Endometrial microvascular endothelial cells (primary cell): ENCODE results near the gene PLEKHD1. TPM values are rescaled to one million over a fixed set of nuclear protein-coding genes. Genes with fewer than 3 reads are reported as not detected.
"Not testable (repeated sequence)": the region's sequence is repeated elsewhere in the genome, so short reads cannot be mapped to it uniquely, and the experiment has no call there.

ENCODE experiments used
- in situ Hi-C: cut with HindIII; loops from 2 replicates; pipeline ENCODE4 v1.10.0; 2017; ENCODE audit warnings: low sequenced_read_pairs, low pct_unique_long_range_greater_than_20kb; ENCODE audit errors: inconsistent ontology term
- total RNA-seq: library from RNA; depleted of rRNA; stranded (reverse); fragments of >200 nt; gene quantifications from one replicate; pipeline ENCODE4 v1.2.3, GENCODE V29; 2015; ENCODE audit errors: inconsistent ontology term

PLEKHD1 gene
- total RNA-seq: not detected

GRCh38 chr14:69484444-69485314 lies at the start of gene PLEKHD1:
PLEKHD1 (plus strand) TSS chr14:69484728; CDS start chr14:69484966, 238 bp downstream.
- in situ Hi-C loops: no loop called here

DNA sequence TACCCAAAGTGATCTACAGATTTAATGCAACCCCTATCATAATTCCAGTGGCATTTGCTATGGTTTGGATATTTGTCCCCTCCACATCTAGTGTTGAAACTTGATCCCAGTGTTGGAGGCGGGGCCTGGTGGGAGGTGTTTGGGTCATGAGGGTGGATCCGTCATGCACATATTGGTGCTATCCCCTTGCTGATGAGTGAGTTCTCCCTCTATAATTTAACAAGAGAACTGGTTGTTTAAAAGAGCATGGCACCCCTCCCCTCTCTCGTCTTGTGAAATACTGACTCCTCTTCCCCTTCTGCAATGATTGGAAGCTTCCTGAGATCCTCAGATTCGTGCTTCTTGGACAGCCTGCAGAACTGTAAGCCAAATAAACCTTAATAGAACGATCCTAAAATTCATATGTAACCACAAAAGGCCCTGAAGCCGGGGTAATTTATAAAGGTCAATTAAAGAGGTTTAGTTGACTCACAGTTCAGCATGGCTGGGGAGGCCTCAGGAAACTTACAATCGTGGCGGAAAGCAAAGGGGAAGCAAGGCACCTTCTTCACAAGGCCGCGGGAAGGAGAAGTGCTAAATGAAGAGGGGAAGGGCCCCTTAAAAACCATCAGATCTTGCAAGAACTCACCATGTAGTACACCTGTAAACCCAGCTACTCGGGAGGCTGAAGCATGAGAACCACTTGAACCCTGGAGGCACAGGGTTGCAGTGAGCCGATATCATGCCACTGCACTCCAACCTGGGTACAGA lies 44.8 kb upstream of the PLEKHD1 start:
- in situ Hi-C loops: no loop called here

DNA sequence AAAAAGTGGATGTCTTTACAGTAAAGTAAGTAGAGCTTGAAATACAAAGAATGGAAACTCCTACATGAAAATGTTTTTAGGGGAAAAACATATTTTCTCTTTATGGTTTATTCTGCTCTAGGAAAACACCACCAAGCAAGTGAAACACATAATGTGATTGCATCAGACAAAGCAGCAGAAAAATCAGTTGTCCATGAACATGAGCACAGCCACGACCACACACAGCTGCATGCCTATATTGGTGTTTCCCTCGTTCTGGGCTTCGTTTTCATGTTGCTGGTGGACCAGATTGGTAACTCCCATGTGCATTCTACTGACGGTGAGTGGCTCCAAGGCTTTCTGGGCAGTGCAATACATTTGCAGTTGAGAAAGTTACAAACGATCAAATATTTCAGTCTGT lies 42.6 kb upstream of the PLEKHD1 start:
- in situ Hi-C loops: no loop called here

GRCh38 chr14:69443296-69443805 lies 41.2 kb upstream of the PLEKHD1 start:
- in situ Hi-C loops: no loop called here

DNA sequence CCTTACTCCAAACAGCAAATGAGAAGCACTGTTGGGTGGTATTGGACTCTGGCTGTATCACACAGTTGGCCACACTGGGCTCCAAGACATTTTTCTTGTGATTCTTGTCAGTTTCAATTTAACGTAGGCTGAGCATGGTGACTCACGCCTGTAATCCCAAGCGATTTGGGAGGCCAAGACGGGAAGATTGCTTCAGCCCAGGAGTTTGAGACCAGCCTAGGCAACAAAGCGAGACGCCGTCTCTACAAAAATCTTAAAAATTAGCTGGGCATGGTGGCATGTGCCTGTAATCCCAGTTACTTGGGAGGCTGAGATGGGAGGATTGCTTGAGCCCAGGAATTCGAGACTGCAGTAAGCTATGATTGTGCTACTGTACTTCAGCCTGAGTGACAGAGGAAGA lies 35.3 kb upstream of the PLEKHD1 start:
- in situ Hi-C loops: no loop called here

DNA sequence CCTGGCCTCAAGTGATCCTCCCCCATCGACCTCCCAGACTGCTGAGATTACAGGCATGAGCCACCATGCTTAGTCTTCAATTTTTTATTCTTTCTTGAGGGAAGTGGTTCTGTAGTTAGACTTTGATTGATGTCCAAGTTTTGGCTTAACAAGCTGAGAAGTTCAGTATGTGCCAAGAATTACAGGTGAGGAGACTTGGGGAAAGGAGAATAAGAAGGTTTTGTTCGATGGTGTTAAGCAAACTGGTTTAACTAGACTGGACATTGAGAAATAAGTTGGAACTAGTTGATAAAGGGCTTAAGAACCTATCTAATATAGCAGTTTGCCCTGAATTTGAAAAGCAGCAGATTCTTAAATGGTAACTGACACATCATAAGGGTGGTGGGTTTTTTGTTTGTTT lies 32.6 kb upstream of the PLEKHD1 start:
- in situ Hi-C loops: no loop called here

GRCh38 chr14:69458350-69458749 lies 26.2 kb upstream of the PLEKHD1 start:
- in situ Hi-C loops: no loop called here

- in situ Hi-C loops: no loop called here
Observed at GRCh38 chr14:69459122-69459521, 25.4 kb upstream of the PLEKHD1 start.

DNA sequence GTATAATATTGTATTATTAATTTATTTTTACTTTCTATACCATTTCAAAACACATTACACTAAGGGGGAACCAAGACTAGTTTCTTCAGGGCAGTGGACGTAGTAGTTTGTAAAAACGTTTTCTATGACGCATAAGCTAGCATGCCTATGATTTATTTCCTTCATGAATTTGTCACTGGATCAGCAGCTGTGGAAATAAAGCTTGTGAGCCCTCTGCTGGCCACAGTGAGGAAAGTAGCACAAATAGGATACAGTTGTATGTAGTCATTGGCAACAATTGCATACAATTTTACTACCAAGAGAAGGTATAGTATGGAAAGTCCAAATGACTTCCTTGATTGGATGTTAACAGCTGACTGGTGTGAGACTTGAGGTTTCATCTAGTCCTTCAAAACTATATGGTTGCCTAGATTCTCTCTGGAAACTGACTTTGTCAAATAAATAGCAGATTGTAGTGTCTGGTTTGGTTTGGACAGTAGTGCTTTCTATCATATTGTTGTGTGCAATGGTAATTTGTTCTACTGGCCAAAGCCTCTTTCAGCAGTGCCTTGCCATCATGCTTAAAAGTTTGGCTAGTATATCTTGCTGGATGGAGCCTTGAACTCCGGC lies 24.3 kb upstream of the PLEKHD1 start:
- in situ Hi-C loops: no loop called here

- in situ Hi-C loops: no loop called here
Observed at GRCh38 chr14:69464379-69464778, 20.1 kb upstream of the PLEKHD1 start.

- in situ Hi-C loops: no loop called here
Observed at GRCh38 chr14:69464829-69465228, 19.7 kb upstream of the PLEKHD1 start.

GRCh38 chr14:69468949-69469348 lies 15.6 kb upstream of the PLEKHD1 start:
- in situ Hi-C loops: no loop called here

DNA sequence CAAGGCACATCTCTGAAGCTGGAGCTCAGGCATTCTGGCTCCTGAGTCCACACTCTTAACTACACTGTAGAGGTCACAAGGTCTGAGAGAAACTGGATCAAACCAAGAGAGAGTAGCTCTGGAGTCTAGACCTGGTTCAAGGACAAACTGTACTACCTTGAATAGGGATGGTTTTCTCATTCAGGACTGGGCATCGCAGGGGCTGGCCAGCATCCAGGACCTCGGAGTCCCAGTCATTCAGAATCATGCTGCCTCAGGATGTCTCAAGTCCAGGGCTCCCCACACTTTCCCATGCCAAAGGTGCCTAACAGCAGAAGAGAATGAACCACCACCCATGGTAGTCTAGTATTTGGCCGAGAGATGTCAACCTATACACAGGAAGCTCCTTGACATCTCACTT lies 13.1 kb upstream of the PLEKHD1 start:
- in situ Hi-C loops: no loop called here

- in situ Hi-C loops: no loop called here
Observed at GRCh38 chr14:69471916-69472315, 12.6 kb upstream of the PLEKHD1 start.

GRCh38 chr14:69473260-69473659 lies 11.3 kb upstream of the PLEKHD1 start:
- in situ Hi-C loops: no loop called here

DNA sequence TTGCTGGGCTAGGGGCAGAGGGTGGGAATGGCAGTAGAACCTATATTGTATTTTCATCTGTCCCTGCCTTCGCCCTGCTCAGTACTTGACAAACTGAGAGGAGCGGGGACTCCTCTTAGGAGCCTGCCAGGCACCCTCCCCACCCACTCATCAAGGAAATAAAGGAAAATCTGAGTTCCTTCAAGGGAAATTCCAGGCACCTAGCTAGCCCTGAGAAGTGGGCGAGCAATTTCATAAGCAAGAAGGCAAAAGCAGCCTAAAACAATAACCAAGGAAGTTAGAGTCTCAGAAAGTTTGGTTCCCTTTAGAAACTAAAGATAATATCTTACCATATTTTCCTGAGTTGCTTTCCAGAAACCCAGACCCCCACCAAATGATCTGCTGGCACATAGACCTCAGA lies 10.6 kb upstream of the PLEKHD1 start:
- in situ Hi-C loops: no loop called here

GRCh38 chr14:69475194-69475818 lies 9.2 kb upstream of the PLEKHD1 start:
- in situ Hi-C loops: no loop called here

DNA sequence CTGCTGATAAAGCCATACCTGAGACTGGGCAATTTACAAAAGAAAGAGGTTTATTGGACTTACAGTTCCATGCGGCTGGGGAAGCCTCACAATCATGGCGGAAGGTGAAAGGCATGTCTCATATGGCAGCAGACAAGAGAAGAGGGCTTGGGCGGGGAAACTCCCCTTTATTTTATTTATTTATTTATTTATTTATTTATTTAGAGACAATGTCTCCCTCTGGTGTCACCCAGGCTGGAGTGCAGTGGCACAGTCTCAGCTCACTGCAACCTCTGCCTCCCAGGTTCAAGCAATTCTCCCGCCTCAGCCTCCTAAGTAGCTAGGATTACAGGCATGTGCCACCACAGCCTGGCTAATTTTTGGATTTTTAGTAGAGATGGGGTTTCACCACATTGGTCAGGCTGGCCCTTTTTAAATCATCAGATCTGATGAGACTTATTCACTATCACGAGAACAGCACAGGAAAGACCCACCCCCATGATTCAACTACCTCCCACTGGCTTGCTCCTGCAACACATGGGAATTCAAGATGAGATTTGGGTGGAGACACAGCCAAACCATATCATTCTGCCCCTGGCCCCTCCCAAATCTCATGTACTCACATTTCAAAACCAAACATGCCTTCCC lies 7.6 kb upstream of the PLEKHD1 start:
- in situ Hi-C loops: not testable (repeated sequence)

DNA sequence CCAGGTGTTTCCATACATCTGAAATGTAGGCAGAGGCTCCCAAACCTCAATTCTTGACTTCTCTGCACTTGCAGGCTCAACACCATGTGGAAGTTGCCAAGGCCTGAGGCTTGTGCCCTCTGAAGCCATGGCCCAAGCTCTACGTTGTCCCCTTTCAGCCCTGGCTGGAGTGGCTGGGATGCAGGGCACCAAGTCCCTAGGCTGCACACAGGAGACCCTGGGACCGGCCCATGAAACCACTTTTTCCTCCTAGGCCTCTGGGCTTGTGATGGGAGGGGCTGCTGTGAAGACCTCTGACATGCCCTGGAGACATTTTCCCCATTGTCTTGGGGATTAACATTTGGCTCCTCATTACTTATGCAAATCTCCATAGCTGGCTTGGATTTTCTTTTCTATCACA lies 6.5 kb upstream of the PLEKHD1 start:
- in situ Hi-C loops: not testable (repeated sequence)
